Retinal pigment epithelial cell (primary cell): ENCODE results near the gene GNAZ.

Experiments
- DNase-seq: peaks from one replicate; pipeline ENCODE4 v3.0.0-alpha.2; 2010; ENCODE audit warnings: low read depth
- H3K4me3 ChIP-seq: 2 replicates; pipeline ENCODE4 v1.5.1; 2011; ENCODE audit warnings: mild to moderate bottlenecking, low read length, control low read depth, moderate library complexity
- TF ChIP-seq, protein P1 (sequence below): conservative IDR thresholded peaks from 2 replicates; pipeline ENCODE4 v1.5.1; 2011; ENCODE audit warnings: low read depth, low read length, control low read depth, inconsistent platforms

Gene GNAZ

GRCh38 chr22:23091760-23092159 is 21.4 kb downstream of the GNAZ start:
- TF ChIP-seq, protein P1, sequence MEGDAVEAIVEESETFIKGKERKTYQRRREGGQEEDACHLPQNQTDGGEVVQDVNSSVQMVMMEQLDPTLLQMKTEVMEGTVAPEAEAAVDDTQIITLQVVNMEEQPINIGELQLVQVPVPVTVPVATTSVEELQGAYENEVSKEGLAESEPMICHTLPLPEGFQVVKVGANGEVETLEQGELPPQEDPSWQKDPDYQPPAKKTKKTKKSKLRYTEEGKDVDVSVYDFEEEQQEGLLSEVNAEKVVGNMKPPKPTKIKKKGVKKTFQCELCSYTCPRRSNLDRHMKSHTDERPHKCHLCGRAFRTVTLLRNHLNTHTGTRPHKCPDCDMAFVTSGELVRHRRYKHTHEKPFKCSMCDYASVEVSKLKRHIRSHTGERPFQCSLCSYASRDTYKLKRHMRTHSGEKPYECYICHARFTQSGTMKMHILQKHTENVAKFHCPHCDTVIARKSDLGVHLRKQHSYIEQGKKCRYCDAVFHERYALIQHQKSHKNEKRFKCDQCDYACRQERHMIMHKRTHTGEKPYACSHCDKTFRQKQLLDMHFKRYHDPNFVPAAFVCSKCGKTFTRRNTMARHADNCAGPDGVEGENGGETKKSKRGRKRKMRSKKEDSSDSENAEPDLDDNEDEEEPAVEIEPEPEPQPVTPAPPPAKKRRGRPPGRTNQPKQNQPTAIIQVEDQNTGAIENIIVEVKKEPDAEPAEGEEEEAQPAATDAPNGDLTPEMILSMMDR, result no peak
- no peak overlapping the region for H3K4me3 ChIP-seq
- no peak for DNase-seq

GRCh38 chr22:23092217-23092955 is 22.1 kb downstream of the GNAZ start:
- TF ChIP-seq, protein P1, result no peak
- no peak for DNase-seq

GRCh38 chr22:23093051-23093788 is 22.9 kb downstream of the GNAZ start:
- TF ChIP-seq, protein P1, result no peak
- H3K4me3 ChIP-seq, result no peak overlapping the region
- DNase-seq, result no peak

More at GRCh38 chr22:23092217-23092955, 22.1 kb downstream of the GNAZ start:
- H3K4me3 ChIP-seq, result no peak overlapping the region

- TF ChIP-seq, protein P1, result no peak
- no peak for DNase-seq
- H3K4me3 ChIP-seq, result no peak overlapping the region
These were observed 23.9 kb downstream of the GNAZ start for GRCh38 chr22:23094260-23094659.

- H3K4me3 ChIP-seq, result no peak overlapping the region
- TF ChIP-seq, protein P1, result no peak
These were observed 24.7 kb downstream of the GNAZ start for GRCh38 chr22:23094695-23095681.

DNA sequence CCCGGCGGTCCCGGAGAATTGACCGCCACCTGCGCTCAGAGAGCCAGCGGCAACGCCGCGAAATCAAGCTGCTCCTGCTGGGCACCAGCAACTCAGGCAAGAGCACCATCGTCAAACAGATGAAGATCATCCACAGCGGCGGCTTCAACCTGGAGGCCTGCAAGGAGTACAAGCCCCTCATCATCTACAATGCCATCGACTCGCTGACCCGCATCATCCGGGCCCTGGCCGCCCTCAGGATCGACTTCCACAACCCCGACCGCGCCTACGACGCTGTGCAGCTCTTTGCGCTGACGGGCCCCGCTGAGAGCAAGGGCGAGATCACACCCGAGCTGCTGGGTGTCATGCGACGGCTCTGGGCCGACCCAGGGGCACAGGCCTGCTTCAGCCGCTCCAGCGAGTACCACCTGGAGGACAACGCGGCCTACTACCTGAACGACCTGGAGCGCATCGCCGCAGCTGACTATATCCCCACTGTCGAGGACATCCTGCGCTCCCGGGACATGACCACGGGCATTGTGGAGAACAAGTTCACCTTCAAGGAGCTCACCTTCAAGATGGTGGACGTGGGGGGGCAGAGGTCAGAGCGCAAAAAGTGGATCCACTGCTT is 25.5 kb downstream of the GNAZ start:
- DNase-seq, result no peak
- TF ChIP-seq, protein P1, result no peak
- H3K4me3 ChIP-seq, result no peak overlapping the region

More at GRCh38 chr22:23094695-23095681, 24.7 kb downstream of the GNAZ start:
- DNase-seq, result no peak
